Activated CD4-positive, alpha-beta T cell treated with anti-CD3 and anti-CD28 coated beads for 1 hour (primary cell): ENCODE measurements around the gene ENOPH1.
"Not testable (repeated sequence)": the region's sequence is repeated elsewhere in the genome, so short reads cannot be mapped to it uniquely, and the experiment has no call there.

ENCODE experiments used
- DNase-seq: peaks from one replicate; pipeline ENCODE4 v3.0.0-alpha.2; 2020

ENOPH1 gene

DNA sequence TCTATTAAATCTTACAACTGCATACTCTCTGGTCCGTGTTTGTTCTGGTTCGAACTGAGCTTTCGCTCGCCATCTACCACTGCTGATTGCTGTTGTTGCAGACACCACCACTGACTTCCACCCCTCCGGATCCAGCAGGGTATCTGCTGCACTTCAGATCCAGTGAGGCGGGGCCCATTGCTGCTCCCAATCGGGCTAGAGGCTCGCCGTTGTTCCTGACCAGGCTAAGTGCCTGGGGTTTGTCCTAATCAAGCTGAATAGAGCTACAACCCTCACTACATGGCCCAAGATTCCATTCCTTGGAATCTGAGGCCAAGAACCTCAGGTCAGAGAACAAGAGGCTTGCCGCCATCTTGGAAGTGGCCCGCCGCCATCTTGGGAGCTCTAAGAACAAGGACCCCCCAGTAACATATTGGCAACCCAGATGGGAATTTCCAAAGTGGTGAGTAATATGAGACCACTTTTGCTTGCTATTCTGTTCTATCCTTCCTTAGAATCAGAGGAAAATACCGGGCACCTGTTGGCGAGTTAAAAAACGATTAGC is 43.3 kb downstream of the ENOPH1 start:
- DNase-seq, result no peak

DNA sequence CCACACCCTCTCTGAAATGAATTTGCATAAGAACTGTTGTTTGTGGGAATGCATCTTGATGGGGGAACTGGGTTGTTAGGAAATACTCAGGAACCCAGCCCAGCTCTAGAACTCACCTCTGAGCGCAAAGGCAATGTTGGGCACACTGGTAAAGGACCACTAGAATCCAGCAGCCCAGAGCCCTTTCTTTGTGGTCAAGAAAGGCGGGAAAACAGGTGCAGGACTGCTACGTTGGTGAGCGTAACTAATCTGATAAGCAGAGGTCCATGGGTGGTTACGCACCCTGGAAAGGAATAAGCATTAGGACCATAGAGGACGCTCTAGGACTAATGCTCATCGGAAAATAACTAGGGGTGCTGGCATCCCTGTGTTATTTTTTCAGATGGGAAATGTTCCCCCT is 45.5 kb downstream of the ENOPH1 start:
- not testable (repeated sequence) for DNase-seq

DNA sequence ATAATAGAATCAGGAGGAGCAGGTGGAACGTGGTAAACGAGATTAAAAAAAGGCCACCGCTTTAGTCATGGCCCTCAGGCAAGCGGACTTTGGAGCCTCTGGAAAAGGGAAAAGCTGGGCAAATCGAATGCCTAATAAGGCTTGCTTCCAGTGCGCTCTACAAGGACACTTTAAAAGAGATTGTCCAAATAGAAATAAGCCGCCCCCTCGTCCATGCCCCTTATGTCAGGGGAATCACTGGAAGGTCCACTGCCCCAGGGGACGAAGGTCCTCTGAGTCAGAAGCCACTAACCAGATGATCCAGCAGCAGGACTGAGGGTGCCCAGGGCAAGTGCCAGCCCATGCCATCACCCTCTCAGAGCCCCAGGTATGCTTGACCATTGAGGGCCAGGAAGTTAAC is 47.1 kb downstream of the ENOPH1 start:
- DNase-seq, result not testable (repeated sequence)

DNA sequence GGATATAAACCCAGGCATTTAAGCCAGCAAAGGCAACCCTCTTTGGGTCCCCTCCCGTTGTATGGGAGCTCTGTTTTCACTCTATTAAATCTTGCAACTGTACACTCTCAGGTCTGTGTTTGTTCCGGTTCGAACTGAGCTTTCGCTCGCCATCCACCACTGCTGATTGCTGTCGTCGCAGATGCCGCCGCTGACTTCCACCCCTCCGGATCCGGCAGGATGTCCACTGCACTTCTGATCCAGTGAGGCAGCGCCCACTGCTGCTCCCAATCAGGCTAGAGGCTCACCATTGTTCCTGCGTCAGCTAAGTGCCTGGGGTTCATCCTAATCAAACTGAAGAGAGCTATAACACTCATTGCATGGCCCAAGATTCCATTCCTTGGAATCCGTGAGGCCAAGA is 49.2 kb downstream of the ENOPH1 start:
- DNase-seq, result no peak

DNA sequence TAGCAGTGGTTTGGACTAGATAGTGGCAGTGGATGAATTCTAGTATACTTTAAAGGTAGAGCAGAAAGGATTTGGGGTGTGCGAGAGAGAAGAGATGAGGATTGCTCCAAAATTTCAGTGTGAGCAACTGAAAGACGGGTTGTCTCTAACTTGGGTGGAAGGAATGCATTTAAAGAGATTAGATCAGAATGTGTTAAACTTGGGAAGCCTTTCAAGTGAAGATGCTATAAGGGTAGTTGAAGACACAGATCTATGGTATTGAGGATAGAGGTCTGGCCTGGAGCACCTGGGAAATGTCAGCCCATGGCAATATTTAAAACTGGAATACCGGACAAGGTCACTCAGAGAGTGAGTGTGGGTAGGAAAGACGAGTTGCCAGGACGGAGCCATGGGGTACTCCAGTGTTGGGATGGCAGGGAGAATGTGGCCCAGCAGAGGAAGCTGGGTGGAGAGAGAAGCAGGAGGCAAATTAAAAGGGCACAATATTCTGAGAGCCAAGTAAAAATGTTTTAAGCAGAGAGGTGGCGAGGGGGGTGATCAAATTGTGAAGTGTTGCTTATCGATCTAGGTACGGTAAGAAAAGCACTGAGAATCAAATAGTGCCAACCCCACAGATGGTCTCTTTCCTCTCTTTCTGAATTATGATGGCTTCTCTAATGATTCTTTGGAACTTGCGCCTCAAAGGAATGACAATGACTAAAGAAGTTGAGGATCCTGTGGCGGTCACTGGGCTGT is 50.5 kb downstream of the ENOPH1 start:
- no peak for DNase-seq

DNA sequence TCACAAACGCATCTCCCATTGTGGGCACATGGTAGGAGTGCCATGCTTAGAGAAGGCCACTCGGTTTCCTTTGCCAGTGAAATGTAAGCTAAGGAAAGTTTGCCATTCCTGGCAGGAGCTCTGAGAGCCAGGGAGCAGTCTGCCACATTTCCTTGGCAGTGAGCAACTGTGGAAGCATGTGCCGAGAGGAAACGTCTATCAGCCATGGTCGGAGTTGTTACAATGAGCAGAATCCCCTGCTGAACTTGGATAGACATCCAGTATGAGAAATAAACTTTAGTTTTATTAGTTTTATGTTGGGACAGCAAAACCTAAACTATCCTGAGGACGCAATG is 51.1 kb downstream of the ENOPH1 start:
- no peak for DNase-seq

DNA sequence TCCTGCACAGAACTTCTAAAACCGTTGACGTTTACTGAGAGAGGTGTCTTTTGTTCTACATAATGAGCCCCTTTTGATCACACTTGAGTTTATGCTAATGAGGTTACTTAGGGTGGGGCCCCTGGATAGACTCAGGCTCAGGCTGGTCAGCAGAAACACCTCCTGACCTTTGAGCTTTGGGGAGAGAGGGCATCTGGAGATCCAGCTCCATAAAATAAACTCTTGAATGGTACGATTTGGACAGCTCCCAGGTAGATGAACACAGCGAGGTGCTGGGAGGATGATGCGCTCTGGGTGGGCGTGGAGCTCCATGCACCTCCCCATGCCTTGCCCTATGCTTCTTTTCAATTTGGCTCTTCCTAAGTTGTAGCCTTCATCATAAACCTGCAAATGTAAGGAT is 52.0 kb downstream of the ENOPH1 start:
- no peak for DNase-seq

DNA sequence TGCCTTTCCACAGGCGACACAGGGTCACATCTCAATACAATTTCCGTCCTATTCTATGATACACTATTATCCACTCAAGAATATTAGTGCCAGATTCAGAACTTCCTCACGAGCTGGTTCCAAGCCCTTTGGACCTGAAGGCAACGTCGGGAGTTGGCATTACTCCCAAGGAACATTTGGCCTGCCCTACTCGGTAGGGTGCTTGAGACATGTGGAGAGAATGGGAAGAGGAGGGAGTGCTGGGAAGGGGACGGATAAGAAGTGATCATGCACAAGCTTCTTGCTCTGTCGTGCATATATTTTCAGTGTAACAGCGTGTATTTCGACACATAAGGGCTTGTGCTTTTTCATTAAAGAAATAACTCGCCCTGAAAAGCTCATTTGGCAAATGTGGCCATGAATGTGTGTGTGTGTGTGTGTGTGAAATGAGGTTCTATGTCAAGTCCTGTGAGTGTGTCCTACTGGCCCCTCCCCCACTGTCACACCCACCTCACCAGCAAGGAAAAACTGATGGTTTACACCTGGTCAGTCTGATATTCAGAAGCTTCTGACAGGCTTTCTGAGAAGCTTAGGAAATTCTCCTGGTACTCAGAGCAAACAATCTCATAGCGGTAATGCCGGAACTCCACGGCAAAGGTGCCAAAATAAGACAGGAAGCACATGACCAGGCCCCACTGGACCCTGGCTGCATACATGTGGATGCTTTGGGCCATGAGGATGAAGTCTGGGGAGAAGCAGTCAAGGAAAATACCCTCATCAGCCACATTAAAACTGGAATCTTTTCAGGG is 54.8 kb downstream of the ENOPH1 start:
- DNase-seq, result no peak

DNA sequence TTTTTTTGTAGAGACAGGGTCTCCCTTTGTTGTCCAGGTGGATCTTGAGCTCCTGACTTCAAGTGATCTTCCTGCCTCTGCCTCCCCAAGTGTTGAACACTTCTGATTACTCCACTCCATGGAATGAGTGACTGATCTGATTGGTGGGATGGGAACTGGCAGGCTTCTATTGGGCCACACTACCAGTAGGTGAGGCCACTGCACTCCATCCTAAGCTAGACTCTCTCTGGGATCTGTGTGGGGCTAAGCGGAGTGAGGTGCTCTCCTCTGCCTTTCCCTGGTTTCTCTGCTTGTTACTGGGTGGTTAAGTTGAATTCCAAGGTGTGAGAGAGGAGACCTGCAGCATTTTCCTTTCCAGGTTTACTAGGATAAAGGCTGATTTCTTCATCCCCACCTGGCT is 58.7 kb downstream of the ENOPH1 start:
- no peak for DNase-seq

DNA sequence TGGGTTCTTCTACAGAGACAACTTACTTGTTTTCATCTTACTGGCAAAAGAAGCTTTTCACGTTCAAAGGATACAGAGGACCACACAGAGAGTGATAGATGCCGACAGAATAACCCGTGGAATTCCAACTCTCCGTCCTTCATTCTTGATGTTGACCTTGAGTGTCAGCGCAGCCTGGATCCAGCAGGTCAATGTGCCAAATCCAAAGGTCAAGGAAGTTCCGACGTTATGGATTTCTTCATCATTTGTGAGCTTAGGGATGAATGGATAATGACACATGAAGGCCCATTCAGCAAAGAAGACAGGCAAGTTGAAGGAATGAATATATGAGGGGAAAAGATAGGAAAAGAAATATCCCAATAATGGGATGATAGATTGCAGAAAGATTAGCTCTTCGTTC is 59.6 kb downstream of the ENOPH1 start:
- no peak for DNase-seq

DNA sequence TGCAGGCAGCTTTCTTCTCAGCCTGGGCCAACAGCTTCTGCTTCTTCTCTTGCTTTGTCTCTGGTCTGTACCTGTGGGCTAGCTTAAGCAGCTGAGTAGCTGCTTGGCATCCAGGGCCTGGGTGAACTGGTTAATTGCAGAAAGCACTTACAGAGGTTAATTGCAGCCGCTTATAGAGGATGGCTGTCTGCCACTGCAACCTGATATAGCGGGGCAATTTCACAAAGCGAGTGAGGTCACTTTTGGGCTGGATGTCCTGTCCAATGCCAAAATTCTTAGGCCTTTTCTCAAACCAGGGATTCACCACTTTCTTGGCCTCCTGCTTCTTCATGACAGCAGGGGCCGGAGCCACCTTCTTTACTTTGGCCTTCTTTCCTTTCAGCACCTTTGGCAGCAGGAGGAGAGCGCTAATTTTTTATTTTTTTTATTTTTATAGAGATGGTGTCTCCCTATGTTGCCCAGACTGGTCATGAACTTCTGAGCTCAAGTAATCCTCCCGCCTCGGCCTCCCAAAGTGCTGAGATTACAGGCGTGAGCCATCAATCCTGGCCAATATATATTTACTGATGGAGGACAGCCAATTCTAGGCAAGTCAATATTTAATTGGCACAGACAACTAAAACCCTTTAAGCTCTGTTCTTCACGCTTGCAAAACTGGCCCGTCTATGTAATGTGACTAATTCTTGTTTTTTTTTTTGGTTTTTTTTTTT is 61.0 kb downstream of the ENOPH1 start:
- DNase-seq, result no peak

DNA sequence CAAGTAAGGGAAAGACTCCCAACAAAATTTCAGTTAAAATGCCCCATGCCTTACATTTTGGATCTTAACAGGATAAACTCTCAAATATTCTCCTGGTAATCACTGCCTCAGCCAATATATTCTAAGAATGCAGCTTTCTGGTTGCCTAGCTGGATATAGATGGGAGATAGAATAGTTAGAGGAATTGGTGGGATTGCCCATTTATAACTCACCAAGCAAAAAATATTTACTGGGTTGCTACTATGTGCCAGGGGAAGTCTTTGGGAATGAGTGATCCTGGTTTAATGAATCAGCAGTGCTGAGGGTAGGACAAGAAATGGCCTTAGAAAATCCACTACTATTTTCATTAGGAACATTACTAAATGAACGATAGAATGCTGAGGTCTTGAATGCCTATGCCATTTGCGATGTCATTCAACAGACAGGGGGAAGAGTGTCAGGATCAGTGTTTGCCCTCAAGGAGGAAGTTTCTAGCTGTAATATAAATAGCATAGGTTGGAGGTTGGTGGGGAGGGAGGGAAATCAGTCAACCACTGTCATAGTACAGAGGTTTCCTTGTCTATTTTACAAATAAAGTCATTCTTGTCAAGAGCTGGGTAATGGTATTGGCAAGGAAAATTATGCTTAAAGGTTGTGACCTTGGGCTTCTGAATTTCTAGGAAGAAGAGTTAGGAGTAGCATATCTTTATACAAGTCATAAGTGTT is 63.5 kb downstream of the ENOPH1 start:
- DNase-seq, result no peak

DNA sequence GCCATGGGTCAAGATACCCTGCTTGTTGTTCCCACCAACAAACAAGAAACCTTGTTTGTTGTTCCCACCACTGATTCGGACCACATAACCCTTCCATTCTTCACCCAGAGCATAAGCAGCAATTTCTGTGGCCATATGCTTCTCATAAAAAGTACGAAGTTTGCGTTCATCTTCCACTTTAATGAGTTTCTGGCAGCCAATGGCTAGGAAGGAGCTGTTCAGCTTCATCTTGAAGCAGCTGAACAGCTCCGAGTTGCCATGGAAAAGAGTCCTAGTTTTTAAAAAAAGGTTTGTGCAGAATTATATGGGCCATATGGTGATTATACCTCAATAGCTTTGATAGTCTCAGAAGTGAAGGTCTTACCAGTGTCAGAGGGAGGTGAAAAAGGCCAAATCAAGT is 65.3 kb downstream of the ENOPH1 start:
- no peak for DNase-seq

DNA sequence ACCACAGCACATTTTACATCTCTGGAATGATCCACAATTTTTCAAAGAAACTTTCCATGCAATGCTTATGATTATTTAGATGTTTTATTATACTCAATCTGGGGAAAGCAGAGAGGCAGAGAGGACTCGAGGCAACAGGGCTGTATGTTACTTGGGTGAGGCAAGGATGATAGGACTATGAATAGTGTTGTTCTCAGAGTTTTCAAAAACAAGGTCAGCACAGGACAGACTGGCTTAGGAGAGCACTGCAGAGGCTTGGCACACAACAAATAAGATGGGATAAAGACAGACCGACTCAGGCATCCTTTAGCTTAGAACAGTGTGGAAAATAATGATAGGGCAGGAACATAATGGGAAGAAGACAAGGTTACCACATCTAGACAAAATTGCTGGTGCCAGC is 66.0 kb downstream of the ENOPH1 start:
- DNase-seq, result no peak

DNA sequence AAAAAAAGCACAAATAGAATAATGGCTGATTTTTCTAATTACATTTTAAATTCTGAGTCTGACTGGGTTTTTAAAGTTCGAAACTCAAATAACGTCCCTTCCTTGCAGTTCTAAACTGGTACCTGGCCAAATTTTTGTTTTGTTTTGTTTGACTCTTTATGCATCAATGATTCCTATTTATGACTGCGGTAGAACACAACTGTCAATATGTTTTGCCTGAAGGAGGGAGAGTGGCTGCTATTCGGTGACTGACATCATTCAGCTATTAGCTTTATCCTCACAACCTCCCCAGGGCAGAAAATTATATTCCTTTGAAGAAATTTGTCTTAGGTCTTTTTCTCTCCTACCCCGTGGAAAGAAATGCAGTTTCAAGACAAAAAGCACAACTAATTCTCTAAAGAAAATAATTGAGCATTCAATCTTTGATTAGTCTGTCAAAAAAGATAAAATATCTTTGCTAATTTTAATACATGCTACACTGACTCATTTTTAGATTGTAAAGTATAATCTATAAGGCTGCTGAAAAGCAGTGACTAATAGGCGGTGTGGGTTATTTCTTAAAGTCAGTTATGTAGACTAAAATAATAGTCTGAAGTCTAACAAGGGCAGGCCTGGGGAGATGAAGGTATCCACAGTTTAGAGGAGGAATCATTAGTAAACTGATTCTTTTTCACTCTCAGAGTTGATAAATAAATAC is 69.5 kb downstream of the ENOPH1 start:
- no peak for DNase-seq

DNA sequence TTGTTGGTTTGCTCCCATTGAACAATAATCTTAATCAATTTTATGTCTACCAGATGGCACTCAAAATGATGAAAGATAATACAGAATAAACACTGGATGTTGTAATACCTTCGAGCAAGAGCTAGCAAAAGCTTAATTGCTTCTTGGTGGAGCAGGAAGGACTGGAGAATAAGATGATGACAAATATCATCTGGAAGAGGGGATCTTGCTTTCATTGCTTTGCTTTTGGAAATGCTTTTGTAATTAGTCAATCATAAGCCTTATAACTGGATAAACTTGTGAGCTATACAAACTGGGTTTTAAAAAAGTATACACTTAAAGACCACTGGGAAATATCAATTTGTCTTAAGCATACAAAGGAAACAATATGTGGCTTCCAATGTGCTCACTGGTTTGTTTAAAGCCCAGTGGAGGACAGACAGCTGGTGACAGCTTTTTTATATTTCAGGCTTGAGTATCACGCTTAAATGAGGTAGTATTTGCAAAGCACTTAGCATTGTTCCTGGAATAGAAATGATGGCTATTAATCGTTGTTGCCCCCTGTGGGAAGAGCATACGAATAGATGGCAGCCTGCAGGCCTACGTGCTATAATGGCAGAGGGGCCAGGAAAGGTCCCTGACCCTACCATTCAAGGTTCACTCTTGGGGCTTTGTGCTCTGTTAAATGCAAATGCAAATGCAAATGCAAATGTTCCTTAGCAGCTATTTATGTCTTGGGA is 70.2 kb downstream of the ENOPH1 start:
- DNase-seq, result no peak

DNA sequence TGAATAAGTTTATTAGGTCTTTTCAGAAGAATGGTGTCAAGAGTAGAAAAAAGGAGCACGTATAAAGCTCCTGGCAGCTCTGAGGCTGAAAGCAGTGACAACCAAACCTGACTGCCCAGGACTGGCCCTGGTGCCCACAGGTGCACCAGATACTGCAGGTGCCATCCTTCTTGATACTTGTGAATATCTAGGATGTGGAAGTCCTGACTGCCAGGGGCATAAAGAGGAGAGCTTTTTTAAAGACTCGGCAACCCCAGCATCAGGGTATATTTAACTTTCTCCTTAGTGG is 70.7 kb downstream of the ENOPH1 start:
- no peak for DNase-seq

DNA sequence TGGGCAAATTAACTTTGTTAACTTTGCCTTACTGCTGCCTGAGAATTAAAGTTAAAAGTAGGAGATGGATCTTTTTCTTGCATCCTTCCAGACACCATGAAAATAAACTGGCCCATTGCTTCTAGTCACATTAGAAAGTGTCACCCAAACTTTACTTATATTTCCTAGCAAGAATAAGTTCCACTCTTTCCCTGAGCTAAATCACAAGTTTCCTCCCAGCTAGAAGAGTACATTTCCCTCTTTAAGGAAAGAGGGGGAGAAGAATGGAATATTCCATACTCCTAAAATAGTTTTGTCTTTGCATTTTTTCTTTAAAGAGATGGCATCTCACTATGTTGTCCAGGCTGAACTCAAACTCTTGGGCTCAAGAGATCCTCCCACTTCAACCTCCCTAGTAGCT is 77.6 kb downstream of the ENOPH1 start:
- DNase-seq, result no peak

DNA sequence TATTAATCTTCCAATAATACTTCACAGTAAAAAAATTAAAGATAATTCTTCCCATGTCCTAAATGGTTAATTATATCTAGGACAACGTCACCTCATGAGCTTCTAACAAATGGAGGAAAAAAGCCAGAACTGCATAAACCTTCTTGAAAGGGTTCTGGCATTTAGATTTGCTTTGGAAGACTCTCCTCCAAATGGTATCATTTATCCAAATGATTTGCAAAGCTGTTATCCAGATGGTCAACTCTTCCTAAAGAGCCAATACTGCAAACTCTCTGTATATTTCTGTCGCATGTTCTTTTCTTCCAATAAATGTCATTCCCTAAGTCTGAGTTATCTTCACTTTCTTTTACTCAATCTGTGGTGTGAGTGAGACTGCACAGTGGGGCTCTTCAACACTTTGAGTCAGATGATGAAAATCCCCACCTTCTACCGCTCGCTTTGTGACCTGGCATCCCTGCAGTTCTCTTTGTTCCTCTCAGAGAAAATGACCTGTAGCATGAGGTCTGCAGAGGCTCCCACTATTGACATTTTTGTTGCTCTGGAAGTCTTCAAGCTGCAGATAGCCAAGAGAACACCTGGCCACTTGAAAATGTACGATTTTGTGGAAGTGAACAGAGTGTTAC is 78.5 kb downstream of the ENOPH1 start:
- DNase-seq, result no peak

DNA sequence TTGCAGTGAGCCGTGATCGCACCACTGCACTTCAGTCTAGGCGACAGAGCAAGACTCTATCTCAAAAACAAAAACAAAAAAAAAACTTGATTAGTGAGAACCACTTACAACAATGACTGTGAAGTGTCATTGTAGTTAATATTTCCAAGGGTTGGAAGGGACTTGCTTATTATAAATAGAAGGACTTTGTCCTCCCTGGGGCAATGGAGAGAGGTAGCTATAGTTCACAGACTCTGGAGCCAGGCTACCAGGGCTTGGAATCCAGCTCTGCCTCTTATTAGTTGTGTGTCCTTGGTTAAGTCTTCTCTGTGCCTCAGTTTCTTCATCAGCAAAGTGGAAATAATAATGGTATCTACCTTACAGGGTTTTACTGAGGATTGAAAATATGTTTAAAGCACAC is 79.8 kb downstream of the ENOPH1 start:
- no peak for DNase-seq
